Stimulated activated CD8-positive, alpha-beta memory T cell treated with anti-CD3 and anti-CD28 coated beads, Interleukin-7, amount 100 ng/mL, for 4 hours (primary cell): ENCODE measurements around the gene LRRC23.

Source experiments
- DNase-seq, 2 donors: peaks; one replicate each; pipeline ENCODE4 v3.0.0-alpha.2; 2020; ENCODE audit warnings: low read depth in 2 of 2

The LRRC23 gene

DNA sequence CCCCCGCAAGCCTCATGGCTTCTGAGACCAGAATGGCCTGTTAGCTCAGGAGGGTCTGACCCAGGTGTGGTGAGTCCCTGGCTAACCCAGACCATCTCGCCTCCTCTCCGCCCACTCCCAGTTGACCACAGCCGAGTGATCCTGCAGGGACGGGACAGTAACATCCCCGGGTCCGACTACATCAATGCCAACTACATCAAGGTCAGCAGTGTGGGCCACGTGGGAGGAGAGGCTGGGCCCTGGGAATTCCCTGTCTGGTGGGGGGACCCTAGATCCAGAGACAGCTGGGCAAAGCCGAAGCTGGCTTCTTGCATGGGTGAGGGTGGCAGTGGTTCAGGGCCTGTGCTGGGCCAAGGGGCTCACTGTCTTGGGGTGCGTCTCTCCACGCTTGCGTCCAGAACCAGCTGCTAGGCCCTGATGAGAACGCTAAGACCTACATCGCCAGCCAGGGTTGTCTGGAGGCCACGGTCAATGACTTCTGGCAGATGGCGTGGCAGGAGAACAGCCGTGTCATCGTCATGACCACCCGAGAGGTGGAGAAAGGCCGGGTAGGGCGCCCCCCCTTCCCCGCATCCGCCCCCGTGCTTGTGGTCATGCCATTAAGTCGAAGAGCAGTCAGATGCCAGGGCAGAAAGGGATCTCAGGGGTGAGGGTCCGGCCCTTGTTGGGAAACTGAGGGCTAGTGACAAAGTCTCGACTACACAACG, 51.6 kb downstream of the LRRC23 start:
- no peak for DNase-seq

DNA sequence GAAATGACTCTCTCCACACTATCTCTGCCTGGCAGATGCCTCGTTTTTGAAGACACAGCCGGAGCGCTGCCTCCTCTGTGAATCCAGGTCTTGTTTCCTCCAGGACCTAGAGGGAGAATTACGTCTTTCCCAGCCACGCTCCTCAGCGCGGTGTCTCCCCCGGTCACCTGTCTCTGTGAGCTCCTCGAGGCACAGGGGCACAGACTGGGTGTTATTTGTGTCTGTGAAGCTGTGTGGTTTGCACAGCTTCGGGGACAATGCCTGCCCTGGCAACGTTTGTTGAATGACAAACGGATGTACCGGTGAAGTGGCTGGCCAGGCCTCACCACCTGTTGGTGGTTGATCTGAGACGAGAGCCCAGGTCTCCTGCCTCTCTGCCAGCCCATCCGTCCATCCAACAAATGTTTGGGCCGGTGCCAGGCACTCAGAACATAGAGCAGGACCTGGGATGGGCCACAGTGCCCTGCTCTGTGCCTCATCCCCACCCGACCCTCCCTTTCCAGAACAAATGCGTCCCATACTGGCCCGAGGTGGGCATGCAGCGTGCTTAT, 52.6 kb downstream of the LRRC23 start:
- DNase-seq = no peak

DNA sequence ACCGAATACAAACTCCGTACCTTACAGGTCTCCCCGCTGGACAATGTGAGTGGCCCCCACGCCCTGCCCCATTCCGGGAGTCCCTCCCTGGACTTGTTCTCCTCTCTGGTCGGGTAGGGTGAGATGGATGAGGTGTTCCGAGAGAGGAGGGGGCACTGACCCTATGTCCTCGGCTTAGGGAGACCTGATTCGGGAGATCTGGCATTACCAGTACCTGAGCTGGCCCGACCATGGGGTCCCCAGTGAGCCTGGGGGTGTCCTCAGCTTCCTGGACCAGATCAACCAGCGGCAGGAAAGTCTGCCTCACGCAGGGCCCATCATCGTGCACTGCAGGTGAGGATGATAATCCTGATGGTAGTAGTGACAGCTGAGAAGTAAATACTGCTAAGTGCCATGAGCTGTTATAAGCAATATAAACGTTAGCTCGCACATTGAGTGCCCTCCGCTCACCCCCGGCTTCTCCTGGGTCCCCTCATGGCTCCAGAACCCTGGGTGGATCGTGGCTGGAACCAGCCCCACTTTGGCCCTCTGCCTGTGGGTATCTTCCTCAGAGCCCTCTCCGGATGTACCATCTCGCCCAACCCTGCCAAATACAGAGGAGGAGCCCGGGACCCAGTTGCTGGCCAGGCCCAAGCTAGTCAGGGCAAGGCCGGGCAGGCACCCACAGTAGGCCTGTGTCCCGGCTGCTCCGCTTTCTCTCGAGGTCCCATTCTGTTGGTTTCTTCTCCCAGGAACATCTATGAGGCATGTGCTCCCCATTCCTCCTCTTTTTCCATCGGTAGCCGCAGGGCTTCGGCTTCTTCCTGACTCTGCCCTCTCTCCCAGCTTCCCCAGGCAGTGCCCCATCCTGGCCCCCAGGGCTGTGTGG, 53.4 kb downstream of the LRRC23 start:
- DNase-seq = no peak

DNA sequence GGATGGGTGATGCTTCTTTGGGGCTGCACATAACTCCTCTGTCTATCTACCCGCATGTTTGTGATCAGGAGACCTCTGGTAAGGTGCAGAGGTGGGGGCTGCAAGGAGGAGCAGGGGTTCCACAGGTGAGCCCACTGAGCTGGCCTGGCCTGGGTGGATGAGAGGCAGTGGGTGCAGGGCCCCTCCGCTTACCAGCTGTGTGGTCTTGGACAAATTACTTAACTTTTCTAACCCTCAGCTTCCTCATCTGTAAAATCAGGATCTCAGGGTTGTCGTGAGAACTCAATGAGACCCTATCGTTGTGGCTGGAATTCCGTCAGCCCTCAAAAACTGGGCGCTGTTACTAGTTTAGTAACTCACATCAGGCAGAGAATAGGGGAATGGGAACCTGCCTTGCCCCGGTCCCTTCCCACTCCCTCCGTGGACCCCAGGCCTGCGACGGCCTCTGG, 54.0 kb downstream of the LRRC23 start:
- DNase-seq = no peak

DNA sequence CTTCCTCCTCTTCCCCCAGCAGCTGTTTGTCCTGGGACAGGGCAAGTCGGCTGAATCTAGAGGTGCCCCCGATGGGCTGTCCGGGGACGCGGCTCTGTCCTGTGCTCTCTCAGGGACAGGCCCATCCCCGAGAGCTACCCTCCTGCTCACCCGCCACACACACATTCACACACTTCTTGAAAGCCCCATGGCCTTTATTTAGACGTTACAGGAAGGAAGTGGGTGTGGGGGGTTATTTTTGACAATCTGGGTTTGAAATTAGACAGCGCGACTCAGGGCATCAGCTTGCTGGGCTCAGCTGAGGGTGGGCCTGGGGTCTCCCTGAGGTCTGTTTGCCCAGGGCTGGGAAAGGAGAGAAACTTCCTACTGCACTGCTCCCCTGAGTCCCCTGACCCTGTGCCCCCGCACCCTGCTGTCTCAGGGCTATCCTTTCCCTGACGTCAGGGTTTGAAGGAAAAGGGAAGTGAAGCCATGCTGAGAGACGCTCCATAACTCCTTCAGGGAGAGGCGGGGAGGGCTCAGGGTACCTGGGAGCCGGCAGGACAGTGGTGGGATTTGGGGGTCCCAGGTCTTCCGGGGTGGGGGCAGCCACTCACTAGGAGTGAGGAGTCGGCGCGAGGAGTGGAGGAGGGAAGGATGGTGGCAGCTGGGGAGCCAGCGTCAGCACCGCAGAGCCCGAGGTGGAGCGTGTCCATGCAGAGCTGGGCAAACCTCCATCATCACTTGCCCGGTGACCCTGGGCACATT, 54.6 kb downstream of the LRRC23 start:
- peak; percentile 63 to 66 for DNase-seq

GRCh38 chr12:6959805-6960592, 55.4 kb downstream of the LRRC23 start:
- DNase-seq = no peak

DNA sequence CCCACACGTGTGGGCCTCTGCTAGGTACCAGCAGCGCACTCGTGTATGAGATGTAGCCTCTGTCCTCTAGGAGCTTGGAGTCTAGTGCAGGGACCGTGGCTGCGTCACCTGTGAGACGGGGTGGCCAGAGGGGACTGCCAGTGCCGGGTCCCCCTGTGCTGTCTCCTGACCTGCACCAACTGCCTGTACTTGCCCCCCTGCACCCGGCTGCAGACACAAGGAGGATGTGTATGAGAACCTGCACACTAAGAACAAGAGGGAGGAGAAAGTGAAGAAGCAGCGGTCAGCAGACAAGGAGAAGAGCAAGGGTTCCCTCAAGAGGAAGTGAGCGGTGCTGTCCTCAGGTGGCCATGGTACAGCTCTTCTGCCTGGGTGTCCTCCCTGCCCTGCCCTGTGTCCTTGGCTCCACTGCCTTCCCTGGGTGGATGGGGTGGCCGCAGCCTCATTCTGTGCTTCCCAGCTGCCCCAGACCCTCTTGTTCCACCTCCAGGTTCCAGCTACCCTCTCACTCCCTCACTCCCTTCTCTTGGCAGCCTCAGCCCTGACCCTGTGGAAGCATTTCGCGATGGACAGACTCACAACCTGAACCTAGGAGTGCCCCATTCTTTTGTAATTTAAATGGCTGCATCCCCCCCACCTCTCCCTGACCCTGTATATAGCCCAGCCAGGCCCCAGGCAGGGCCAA, 56.1 kb downstream of the LRRC23 start:
- no peak for DNase-seq

- DNase-seq = peak; percentile 97
These were observed 56.7 kb downstream of the LRRC23 start for GRCh38 chr12:6961278-6961694.

DNA sequence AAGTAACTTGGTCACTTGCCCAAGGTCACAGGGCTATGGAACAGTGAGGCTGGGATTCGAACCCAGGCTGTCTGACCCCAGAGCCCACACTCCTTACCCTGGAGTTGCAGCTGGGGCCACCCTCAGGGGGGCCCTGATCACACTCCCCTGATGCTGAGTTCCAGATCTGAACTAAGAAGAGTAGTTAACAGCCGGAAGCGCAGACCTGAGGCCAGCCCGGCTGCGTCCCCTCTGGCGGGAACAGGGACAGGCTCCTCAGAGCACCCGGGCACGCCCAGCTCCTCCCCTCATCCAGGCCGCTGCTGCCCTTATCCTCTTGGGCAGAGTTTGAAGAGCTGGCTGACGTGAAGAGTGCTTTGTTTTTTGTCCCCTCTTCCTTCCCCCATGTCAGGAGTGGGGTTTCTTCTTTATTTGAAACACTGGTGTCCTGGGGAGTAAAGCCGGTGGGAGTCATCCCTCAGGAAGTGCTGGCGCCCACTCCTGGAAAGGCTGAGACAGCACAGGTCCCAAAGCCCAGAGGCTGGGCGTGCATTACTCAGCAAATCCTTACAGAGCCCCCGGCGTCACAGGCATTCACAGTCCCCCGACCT, 57.2 kb downstream of the LRRC23 start:
- DNase-seq = peak in 1 of 2 donors; percentile 49

DNA sequence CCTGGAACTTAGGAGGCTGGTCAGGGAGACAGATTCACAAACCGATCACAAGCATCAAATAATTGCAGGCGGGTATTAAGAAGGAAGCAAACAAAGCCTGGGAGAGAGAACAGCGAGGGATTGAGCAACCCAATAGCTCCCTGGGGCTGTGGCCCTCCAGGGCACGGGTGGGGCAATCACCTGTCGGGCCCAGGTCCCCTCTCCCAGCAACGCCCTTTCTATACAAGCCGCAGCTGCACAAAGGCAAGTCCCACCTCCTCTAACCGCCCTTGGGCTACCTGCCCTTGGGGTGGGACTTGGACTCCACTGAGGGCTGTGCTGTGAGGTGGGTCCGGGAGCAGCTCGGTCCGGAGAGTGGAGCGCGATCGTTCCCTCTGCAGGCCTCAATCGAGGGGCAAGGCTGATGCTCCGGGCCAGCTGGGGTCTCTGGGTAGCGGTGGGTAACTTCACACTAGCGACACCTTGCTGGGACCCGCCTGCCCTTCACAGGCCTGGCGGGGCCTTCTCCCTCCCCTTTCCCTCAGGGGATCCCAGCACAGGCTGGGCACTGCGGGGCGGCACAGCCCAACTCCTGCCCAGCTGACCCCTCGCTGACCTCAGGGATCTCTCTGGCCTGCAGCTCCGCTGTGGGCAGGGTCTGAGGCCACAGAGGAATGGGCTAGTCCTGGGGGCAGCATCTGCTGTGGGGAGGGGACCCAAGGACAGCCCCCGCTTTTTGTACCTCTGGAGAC, 57.8 kb downstream of the LRRC23 start:
- no peak for DNase-seq

- no peak for DNase-seq
These were observed 58.6 kb downstream of the LRRC23 start for GRCh38 chr12:6963016-6963731.
